T-helper 22 cell (primary cell): Measurements from ENCODE around the gene PPP2R2C.

Experiments used
- DNase-seq: peaks from one replicate; pipeline ENCODE4 v3.0.0-alpha.2; 2020; ENCODE audit warnings: low read depth

PPP2R2C gene

DNA sequence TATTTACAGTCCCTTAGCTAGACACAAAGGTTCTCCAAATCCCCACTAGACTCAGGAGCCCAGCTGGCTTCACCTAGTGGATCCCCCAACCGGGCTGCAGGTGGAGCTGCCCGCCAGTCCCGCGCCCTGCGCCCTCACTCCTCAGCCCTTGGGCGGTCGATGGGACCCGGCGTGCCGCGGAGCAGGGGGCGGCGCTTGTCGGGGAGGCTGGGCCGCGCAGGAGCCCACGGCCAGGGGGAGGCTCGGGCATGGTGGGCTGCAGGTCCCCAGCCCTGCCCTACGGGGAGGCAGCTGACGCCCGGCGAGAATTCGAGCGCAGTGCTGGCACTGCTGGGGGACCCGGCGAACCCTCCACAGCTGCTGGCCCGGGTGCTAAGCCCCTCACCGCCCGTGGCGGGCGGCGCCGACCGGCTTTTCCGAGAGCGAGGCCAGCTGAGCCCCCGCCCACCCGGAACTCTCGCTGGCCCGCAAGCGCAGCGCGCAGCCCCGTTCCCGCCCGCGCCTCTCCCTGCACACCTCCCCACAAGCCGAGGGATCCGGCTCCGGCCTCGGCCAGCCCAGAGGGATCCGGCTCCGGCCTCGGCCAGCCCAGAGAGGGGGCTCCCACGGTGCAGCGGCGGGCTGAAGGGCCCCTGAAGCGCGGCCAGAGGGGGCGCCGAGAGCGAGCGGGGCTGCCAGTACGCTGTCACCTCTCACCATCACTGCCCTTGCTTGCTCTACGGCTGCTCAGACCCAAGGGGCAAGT is 163.3 kb downstream of the PPP2R2C start:
- no peak for DNase-seq

DNA sequence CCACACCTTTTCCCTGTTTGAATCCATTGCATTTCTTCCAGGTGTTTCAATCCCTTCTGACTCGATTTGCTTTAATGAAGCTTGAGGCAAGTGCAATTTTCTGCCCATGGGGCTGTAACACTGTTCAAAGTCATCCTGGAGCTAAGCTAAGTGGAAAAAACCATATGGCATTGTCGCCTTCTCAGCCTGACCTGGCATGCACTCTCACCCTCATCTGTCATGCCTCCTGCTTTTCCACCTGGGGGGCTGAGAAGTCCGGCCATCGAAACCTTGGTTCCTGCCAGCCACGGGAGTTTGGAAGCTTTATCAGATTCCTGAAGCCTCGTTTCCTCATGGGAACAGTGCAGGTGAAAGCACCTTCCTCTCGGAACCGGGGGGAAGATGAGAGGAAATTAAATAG is 164.5 kb downstream of the PPP2R2C start:
- no peak for DNase-seq

DNA sequence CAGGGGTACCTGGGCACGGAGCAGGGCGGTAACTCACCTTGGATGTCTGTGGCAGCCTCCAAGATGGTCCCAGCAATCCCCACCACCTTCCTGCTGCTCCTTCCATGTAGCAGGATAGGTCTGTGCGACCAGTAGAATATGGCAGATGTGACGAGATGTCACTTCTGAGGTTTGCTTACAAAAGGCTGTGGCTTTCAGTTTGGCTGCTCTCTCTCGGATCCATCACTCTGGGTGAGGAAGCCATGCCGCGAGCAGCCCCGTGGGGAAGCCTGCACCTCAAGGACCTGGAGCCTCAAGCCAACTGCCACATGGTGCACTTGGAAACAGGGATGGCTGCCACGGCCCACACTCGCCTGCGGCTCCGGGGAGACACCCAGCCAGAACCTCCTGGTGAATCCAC is 165.2 kb downstream of the PPP2R2C start:
- no peak for DNase-seq

DNA sequence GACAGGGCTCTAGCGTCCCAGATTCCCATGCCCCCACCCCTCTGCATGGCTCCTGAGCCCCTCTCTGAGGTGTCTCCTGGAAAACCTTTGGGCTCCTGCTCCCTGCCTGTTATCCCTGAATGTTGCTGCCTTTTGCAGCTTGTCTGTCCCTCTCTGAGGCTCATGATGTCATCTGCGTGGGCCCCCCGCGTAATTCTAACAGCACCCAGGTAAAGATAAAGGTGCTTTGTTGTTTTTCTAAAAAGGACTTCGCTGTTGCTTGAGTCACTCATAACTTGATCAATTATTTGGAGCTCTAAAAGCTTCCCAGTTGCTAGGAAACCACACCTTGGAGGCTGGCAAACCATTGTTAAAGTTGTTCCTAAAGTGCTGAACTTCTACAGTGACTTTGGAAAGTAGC is 166.1 kb downstream of the PPP2R2C start:
- no peak for DNase-seq

DNA sequence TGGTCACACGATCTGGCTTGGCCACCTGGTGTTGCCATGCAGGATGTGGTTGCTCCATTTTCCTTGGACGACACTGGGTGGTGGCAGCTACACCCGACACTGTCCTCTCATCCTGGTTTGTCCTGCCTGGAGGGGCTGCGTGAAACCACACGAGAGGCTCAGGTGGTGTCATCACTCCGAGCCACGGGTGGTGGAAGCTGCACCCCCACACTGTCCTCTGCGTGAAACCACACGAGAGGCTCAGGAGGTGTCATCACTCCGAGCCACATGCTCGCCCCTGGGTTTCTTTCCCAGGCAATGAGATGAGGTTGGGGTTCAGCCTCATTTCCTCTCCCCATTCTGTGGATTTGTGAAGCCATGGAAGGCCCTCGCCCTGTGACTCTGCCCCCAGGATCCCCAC is 168.5 kb downstream of the PPP2R2C start:
- no peak for DNase-seq

DNA sequence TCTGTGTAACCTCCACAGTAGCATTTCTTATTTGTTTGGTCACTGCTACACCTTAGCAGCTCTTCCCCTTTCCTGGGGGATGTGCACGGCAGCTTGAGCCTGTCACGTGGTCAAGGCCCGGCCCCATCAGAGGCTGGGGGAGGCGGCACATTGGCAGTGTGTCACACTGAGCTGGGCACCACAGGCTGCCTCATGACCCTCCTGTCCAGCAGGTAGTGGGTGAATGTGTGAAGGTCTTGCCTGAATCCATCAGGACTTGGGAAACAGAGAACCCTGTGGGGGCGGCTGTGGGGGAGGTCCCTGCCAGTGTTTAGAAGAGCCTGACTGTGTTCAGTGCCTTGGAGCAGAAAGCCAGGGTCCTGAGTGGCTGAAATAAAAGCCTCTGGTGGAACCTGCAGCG is 169.5 kb downstream of the PPP2R2C start:
- no peak for DNase-seq

DNA sequence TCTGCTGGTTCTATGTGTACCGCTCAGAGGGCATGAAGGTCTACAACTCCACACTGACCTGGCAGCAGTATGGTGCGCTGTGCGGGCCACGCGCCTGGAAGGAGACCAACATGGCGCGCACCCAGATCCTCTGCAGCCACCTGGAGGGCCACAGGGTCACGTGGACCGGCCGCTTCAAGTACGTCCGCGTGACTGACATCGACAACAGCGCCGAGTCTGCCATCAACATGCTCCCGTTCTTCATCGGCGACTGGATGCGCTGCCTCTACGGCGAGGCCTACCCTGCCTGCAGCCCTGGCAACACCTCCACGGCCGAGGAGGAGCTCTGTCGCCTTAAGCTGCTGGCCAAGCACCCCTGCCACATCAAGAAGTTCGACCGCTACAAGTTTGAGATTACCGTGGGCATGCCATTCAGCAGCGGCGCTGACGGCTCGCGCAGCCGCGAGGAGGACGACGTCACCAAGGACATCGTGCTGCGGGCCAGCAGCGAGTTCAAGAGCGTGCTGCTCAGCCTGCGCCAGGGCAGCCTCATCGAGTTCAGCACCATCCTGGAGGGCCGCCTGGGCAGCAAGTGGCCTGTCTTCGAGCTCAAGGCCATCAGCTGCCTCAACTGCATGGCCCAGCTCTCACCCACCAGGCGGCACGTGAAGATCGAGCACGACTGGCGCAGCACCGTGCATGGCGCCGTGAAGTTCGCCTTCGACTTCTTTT is 170.5 kb downstream of the PPP2R2C start:
- DNase-seq, result no peak

DNA sequence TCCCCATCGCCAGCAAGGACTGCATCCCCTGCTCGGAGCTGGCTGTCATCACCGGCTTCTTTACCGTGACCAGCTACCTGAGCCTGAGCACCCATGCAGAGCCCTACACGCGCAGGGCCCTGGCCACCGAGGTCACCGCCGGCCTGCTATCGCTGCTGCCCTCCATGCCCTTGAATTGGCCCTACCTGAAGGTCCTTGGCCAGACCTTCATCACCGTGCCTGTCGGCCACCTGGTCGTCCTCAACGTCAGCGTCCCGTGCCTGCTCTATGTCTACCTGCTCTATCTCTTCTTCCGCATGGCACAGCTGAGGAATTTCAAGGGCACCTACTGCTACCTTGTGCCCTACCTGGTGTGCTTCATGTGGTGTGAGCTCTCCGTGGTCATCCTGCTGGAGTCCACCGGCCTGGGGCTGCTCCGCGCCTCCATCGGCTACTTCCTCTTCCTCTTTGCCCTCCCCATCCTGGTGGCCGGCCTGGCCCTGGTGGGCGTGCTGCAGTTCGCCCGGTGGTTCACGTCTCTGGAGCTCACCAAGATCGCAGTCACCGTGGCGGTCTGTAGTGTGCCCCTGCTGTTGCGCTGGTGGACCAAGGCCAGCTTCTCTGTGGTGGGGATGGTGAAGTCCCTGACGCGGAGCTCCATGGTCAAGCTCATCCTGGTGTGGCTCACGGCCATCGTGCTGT is 171.2 kb downstream of the PPP2R2C start:
- no peak for DNase-seq

DNA sequence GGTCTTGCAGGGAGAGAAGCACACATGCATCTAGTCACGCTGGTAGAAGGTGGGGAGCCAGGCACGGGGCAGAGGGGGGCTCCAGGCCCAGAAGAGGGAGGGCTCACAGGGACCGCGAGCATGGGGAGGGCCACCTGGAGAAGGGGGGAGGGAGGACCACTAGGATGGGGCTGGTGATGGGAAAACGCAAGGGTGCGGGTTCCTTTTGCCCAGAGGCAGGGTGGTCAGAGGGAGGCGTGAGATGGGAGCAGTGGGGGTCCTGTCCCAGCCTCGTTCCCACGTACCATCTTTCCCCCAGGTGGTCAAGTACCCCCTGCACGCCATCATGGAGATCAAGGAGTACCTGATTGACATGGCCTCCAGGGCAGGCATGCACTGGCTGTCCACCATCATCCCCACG is 172.1 kb downstream of the PPP2R2C start:
- DNase-seq, result no peak

DNA sequence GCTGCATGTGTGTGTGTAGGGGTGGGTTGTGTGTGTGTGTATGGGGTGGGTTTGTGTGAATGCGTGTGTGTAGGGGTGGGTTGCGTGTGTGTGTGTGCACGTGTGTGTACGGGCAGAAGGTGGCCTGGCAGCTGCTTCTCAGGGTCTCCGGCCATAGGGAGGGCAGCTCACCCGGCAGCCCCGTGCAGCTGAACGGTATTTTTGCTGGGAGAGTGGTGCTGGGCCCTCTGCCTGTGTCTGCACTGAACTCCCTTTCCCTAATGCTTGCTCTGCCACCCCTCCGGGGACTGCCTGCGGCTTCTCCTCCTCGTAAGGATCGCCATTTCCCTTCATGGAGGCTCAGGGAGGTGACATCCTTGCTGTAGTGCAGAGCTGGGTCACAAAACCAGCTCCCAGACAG is 172.5 kb downstream of the PPP2R2C start:
- DNase-seq, result no peak

DNA sequence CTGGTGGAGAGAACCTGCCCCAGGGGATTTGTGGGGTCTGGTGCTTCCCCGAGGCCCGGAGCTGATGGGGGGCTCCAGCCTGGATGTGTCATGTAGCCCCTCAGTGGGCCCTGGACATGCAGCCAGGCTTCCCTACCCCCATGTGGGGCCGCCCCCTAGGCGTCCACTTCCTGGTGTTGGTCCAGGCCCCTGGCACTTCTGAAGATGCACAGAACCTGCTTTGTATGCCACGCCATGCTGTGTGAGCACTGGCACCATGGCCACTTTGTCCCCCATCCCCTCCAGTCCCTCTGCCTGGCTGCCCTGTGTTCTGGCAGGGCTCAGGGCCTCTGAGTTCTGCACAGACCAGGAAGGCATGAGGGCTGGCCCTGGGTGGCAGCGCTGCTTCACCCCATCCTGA is 173.6 kb downstream of the PPP2R2C start:
- no peak for DNase-seq

DNA sequence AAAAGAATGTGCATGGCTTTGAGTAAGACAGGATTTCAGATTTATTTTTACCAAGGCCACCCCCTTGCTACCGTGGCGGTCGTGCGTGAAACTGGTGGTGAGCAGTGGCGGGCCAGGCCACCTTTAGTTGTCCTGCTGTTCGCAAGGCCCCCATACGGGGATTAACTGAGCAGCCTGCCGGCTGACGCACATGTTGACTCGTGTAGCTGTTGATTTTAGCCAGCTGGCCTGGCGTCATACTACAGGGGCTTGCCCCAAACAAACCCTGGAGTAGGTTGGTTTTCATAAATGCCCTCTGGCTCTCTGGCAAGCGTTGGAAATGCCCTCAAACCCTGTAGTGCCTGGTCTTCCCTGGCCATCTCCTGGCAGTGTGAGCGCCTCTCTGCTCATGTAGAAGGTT is 174.4 kb downstream of the PPP2R2C start:
- no peak for DNase-seq

DNA sequence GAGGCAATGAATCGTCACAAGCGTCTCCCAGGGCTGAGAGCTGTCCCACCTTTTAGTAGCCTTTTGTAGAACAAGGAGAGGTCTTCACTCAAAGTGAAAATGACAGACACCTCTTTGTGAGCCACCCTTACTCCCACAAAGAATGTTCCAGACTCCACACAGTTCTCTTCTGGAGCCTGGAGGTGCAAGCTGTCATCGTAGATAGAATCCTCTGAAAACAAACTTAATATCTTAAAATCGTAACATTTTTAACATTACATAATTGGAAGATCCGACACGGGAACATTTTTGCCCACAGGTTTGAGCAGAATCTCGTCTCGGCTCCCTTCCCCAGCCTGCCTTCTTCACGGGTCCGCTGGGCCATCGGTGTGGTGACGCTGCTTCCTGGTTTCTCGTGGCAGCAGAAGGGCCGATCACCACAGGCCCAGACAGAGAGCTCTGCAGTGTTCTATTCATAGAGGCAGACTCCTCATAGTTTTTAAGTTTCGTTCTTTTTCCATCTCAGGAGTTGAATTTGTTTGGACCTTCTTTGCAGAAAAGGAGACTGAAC is 175.1 kb downstream of the PPP2R2C start:
- DNase-seq, result no peak

DNA sequence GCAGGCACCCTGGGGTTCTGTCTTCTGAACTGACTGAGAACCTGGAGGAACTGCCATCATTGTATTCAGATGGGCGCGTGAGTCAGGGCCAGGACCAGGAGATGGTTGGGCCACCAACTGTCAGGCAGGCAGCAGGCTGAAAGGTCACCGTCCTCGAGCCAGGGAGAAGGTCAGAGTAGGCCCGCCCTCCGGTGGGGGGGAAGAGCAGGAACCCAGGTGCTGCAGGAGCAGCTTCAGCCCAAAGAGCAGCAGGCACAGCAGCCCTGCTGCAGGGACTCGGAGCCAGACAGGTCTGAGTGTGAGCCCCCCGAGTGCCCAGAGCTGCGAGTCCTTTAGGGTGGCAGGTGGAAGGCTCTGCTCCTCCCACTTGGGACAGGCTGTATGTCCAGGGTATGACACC is 176.4 kb downstream of the PPP2R2C start:
- DNase-seq, result no peak

DNA sequence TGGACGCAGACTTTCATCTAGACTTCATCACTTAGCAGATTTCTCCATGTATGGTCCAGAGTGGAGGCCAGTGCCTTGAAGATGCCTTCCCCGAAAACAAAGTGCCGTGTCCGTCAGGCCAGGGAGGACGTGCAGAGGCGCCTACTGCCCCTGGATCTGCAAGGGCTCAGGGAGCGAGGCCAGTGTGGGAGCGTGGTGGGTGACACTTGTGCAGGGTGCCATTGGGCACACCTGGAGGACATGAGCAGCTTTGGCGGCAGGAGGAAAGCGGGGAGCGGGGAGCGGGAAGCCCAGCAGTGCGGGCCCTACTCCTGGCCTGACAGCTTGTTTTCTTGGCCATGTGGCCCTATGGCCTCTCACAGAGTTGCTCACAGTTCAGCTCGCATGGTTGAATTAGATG is 176.9 kb downstream of the PPP2R2C start:
- DNase-seq, result no peak

DNA sequence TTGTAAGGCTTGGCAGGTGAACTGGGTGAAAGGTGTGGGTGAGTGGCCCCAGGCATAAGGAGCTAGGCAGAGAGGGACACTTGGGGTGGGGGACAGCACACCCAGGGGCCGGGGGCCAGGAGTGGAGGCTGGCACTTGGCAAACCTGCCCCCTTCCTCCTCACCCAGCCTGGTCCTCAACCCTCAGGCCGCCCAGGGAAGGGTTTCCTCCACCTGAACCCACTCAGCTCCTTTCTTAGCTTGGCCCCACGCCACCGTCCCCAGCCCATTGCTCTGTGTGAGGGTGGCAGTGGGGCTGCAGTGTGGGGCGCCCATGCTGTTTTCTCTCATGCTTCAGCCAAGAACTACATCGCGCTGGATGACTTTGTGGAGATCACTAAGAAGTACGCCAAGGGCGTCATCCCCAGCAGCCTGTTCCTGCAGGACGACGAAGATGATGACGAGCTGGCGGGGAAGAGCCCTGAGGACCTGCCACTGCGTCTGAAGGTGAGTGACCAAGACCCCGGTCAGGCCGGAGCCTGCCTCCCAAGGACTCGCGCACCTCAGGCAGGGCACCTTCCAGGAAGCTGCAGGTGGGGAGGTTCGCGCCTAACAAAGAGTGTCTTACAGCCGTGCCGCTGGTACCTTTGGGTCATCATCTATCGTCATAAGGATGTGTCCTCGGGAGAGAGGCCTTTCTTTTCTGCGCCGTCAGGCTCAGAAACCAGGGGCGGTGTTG is 177.6 kb downstream of the PPP2R2C start:
- DNase-seq, result no peak

DNA sequence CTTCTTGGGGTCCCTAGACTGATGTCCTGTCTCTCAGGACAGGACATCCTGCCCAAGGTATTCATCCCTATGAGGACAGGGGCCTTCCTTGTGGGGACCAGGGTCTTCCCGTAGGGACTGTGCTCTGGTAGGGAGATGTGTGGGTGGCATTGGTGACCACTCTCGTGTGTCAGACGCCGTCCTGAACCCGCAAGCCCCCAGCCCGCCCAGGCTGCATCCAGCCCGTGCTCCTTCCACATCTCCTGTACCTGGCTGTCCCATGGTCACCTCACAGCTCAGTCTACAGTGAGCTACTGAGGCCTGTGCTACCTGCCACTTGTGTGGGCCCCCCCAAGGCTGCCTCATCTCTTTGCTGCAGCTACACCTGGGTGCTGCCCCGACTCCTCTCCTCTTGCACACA is 178.8 kb downstream of the PPP2R2C start:
- no peak for DNase-seq

DNA sequence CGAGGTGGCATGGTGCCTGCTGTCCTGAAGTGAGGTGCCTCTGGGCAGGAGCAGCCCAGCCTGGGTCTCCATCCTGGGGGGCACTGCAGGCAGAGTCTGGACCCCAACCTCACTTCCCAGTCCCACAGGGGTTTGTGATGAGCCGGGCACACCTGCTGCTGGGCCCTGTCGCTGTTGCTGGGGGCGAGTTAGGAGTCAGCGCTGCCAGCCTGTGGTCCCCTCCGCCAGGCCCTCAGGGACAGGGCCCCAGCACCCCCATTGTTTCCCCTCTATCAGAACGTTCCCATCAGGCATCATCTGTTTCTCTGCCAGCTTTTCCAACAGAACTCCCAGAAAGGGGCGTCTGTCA is 179.3 kb downstream of the PPP2R2C start:
- DNase-seq, result no peak

DNA sequence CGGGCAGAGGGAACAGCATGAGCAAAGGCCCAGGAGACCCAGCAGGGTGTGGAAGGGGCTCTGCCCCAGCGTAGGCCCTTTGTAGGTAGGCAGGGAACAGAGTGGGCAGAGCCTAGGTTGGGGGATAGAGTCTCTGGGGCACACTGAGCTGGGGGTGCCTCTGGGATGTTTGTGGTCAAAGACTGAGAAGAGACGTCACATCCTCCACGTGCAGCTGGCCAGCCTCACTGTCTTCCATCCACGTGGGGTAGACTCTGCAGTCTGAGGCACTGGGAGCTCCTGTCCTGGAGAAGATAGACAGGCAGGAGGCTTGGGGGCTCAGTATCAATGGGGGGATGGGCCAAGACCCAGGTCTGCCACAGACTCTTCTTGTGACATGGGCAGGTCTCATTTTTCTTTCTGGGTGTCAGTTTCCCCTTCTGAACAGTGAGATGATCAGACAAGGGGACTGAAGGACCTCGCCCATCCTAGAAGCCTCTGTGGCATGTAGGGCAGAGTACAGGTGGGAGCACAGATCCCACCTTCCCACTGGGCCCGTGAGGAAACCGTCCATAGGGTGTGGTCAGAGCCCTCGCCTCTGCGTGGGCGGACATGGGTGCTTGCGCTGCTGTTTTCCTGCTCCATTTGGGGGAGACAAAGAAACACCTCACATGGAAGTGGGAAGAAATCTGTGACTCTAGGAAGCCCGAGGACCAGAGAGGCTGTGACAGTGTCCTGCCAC is 179.9 kb downstream of the PPP2R2C start:
- DNase-seq, result no peak

DNA sequence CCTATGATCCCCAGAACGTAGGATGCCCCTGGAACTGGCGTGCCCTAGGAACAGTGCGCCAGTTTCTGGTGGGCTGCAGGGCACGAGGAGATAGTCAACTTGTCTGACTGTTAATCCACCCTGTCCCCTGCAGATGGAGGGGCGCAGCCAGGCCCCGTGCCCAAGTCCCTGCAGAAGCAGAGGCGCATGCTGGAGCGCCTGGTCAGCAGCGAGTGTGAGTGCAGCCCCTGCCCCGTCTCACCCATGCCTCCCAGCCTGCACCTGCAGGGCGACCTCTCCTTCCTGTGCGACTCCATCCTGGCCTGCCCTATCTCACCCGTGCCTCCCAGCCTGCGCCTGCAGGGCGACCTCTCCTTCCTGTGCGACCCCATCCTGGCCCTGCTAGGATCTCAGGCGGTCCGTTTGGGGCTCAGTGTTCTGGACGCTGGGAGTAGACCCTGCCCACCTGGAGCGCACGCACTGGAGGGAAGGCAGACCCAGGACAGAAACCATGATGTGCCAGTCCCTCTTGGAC is 180.6 kb downstream of the PPP2R2C start:
- DNase-seq, result no peak

DNA sequence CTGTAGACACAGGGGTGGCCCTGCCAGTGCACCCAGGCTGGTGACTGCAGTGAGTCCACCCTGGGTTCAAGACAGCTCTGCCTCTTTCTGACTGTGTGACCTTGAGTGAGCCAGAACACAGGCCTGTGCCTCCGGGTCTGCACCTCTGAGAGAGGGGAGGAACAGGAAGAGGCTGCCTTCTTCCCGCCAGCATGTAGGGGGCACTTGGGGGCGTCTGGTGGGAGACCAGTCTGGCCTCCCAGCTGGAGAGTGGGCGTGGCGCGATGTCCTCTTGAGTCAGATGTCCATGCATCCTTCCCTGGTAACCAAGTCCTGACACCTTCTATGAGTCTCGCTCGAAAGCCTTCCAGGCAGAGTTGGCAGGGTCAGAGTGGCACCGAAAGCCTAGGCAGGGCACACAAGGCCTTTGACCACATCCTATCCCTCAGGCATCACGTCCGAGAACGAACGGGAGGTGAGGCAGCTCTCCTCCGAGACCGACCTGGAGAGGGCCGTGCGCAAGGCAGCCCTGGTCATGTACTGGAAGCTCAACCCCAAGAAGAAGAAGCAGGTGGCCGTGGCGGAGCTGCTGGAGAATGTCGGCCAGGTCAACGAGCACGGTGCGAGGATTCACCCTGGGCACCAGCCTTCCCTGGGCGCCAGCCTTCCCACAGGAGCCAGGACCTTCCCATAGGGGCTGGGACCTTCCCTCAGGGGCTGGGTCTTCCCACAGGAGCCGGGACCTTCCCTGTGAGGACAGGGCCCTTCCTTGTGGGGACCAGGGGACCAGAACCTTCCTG is 181.5 kb downstream of the PPP2R2C start:
- DNase-seq, result no peak
